NAMALWA (cell line): Measurements from ENCODE around the gene ATF1.
"Not testable (repeated sequence)": the region's sequence is repeated elsewhere in the genome, so short reads cannot be mapped to it uniquely, and the experiment has no call there.

Source experiments
- DNase-seq: peaks from one replicate; pipeline ENCODE4 v3.0.0-alpha.2; 2015; ENCODE audit warnings: low spot score

The ATF1 gene

DNA sequence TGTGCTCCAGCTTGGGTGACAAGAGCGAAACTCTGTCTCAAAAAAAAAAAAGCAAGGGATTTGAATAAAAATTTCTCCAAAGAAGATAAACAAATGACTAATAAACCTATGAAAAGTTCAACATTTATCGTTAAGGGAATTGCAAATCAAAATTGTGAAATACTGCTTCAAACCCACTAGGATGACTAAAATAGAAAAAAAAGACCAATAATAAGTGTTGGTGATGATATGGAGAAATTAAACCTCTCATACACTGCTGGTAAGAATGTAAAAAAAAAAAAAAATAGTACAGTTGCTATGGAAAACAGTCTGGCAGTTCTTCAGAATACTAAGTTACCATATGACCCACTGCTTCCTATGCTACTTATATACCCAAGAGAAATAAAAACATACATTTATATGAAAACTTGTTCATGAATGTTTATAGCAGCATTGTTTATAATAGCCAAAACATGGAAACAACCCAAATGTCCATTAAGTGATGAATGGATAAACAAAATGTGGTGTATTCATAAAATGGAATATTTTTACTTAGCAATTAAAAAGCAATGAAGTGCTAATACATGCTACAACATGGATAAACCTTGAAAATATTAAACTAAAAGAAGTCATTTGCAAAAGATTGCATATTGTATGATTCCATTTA, 39.5 kb downstream of the ATF1 start:
- no peak for DNase-seq

DNA sequence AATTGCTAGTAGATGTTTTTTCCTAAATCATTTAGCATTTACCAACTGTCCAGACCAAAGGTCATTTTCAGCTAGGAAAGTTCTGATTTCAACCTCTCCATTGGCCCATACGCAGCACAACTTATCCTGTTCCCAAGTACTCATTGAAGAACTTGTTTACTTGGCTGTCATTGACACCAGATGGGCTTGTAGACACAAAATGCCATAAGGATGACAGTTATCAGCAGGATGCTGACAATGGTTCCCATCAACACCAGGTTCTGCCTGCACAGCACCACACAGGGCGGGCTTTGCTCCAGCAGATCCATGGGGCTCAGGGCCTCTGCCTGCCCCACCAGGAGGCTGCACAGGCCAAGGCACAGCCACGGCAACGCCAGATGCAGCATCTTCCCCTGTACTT, 42.3 kb downstream of the ATF1 start:
- no peak for DNase-seq

DNA sequence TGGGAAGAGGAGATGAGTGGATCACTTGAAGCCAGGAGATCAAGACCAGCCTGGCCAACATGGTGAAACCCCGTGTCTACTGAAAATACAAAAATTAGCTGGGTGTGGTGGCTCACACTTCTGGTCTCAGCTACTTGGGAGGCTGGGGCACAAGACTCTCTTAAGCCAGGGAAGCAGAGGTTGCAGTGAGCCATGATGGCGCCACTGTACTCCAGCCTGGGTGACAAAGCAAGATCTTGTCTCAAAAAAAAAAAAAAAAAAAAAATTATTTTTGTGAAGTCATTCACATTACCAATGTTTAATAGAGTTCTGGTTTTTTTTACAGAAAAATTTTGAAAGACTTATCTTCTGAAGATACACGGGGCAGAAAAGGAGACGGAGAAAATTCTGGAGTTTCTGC, 45.2 kb downstream of the ATF1 start:
- DNase-seq = not testable (repeated sequence)

DNA sequence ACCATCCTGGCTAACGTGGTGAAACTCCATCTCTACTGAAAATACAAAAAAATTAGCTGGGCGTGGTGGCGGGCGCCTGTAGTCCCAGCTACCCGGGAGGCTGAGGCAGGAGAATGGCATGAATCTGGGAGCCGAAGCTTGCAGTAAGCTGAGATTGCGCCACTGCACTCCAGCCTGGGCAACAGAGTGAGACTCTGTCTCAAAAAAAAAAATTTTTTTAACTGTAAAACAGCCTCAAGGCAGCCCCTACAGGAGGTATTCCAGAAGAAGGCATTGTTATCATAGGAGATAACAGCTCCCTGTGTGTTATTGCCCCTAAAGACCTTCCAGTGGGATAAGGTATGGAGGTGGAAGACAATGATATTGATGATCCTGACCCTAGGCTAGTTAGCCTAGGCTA, 51.0 kb downstream of the ATF1 start:
- not testable (repeated sequence) for DNase-seq

DNA sequence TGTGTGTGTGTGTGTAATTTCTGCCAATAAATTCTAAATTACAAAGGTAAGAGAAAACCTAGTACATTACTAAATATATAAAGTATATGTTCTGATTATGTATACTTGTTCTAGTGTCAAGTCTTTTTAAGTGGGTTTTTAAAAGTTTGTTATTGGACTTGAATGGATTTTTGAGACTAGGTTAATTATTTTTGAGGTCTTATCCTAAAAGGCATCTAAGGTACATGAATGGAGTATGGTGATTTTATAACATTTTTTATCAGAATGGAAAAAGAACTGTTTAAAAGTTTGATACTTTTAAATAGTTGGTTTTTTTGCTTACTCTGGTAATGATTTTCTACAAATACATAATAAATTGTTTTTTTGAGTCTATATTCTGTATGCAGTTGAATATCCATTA, 56.3 kb downstream of the ATF1 start:
- DNase-seq = no peak

DNA sequence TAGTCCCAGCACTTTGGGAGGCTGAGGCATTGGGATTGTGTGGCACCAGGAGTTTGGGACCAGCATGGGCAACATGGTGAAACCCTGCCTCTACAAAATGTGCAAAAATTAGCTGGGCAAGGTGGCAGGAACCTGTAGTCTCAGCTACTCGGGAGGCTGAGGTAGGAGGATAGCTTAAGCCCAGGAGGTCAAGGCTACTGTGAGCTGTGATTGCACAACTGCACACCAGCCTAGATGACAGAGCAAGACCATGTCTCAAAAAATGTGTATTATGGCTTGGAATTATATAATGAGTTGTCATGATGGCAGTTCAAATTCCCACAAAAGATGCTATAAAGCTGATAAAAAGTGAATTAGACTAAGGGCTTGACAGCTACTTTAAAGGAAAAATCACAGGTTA, 58.2 kb downstream of the ATF1 start:
- DNase-seq = no peak

DNA sequence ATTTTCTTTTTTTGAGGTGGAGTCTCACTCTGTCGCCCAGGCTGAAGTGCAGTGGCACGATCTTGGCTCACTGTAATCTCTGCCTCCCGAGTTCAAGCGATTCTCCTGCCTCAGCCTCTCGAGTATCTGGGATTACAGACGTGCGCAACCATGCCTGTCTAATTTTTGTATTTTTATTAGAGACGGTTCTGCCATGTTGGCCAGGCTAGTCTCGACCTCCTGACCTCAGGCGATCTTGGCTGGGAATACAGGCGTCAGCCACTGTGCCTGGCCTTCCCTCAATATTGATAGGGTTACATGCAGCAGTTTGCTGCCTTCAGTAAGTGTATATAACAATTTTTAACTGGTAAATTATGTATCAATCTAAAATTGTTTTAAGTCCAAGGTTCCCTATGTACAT, 59.8 kb downstream of the ATF1 start:
- not testable (repeated sequence) for DNase-seq

DNA sequence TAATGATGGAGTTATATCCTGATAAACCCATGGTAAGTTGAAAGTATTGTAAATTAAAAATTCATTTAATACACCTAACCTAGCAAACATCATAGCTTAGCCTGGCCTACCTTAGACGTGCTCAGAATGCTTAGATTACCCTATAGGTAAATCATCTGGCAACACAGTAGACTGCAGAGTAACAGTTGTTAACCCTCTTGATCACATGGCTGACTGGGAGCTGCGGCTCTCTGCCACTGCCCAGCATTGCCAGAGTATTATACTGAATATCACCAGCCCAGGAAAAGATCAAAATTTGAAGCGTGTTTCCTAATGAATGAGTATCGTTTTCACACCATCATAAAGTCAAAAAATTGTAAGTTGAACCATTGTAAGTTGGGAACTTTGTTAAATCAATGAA, 61.0 kb downstream of the ATF1 start:
- DNase-seq = no peak

DNA sequence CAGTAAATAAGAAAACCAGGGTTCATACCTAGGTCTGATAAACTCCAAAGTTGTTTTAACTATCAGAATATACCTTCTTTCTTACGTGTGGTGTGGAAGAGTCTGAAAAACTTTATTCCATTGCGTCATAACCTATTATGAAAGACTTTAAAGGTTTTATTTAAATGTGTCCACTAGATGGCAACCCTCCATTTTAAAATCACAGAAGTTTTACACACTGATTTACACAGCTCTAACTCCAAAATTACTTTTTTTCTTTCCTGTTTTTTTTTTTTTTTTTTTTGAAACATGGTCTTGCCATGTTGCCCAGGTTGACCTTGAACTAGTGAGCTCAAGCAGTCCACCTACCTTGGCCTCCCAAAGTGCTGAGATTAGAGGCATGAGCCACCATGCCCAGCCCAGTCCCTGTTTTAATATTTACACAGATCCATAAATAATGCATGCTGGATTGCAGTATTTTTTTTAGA, 61.5 kb downstream of the ATF1 start:
- DNase-seq = peak; percentile 80

DNA sequence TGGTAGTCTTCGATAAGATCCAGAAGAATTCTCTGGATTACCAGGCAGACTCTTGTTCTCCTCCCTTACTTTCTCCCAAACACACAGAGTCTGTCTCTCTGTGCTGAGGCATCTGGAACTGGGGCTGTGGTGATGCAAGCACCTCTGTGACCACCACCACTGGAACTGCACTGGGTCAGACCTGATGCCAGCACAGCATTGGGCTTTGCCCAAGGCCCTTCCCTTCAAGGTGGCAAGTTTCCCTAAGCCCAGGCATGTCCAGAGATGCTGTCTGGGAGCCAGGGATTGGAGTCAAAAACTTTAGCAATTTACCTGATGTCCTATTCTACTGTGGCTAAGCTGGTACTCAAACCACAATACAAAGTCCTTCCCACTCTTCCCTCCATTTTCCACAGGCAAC, 64.2 kb downstream of the ATF1 start:
- DNase-seq = no peak

DNA sequence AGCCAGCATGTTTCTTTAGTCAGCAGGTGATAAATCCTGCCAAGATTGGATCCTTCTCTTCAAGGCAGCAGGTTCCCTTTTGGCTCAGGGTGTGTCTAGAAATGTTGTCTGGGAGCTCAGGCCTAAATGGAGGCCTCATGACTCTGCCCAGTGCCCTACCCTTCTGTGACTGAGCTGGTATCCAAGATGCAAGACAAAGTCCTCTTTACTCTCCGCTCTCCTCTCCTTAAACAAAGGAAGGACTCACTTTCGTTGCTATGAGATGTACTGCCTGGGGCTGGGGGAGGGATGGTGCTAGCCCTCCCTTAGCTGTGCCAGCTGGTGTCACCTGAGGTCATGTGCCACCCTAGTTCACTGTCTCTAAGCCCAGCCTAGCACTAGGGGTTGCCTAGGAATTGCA, 65.0 kb downstream of the ATF1 start:
- DNase-seq = no peak

DNA sequence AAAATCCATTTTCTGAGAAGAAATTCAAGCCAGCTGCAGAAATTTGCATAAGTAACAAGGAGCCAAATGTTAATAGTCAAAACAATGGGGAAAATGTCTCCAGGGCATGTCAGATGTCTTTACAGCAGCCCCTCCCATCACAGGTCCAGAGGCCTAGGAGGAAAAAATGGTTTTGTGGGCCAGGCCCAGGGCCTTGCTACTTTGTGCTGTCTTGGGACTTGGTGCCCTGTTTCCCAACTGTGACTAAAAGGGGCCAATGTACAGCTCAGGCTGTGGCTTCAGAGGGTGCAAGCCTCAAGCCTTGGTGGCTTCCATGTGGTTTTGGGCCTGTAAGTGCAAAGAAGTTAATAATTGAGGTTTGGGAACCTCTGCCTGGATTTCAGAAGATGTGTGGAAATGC, 69.9 kb downstream of the ATF1 start:
- not testable (repeated sequence) for DNase-seq

DNA sequence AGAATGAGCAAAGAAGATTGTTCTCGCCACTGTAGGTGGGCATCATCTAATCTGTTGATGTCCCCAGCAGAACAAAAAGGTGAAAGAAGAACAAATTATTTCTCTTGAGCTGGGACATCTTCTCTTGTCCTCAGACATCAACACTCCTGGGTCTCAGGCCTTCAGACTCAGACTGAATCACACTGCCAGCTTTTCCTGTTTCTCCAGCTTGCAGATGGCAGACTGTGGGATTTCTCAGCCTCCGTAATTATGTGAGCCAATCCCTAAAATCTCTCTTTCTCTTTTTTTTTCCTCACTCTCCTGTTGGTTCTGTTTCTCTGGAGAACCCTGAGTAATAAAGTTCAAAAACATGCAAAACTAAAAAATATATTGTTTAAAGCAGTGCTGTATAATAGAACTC, 75.1 kb downstream of the ATF1 start:
- no peak for DNase-seq

DNA sequence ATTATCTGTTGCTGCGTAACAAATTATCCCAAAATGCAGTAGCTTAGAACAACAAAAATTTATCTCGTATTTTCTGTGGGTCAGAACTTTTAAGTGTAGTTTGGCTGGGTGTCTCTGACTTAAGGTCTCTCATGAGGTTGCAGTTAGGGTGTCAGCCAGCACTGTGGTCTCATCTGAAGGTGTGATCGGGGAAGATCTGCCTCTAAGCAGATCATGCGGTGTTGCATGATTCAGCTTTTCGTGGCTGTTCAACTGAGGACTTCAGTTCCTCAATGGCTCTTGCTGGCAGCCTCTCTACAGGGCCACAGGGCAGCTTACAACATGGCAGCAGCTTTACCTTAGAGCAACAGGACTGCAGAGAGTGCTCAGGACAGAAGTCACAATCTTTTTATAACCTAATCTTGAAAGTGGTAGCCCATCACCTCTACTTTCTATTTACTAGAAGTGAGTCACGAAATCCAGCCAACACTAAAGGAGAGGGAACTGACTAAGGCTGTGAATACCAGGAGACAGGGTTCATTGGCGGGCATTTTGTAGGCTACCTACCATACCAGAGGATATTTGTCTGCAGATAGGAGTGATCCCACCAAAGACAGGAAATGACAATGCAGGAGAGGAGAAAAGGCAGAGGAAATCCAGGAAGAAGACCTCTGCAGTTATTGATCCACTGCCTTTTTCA, 77.0 kb downstream of the ATF1 start:
- no peak for DNase-seq

DNA sequence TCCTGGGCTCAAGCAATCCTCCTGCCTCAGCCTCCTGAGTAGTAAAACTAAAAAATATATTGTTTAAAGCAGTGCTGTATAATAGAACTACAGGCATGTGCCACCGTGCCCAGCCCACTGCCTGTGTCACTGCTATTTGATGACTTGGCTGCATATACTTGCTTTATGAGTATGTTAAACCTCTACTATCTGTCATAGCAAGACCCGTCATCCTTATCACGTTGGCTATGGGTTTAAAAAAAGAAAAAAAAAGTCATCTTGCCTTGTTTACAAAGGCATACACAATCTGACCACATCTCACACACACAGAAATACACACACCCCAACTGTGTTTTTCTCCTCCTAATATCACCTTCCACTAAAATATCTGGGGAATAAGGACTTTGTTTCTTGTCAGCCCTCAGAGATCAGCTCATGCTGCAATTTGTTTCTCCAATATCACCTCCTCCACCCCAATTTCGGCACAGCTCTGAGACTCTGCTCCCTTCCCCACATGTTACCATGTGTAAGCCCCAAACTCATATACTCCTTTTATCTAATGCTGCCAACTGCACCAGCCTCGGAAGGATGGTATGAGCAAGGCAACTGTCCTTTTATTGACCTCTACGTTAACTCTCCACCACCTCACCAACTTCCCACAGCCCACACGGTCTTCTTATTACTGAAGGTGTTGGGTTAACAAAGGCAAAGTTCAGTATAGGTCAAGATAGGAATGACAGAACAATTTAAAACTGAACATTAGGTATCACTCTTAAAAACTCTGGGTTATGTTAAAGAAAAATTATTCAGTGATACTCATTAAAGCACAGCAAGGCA, 78.0 kb downstream of the ATF1 start:
- no peak for DNase-seq

DNA sequence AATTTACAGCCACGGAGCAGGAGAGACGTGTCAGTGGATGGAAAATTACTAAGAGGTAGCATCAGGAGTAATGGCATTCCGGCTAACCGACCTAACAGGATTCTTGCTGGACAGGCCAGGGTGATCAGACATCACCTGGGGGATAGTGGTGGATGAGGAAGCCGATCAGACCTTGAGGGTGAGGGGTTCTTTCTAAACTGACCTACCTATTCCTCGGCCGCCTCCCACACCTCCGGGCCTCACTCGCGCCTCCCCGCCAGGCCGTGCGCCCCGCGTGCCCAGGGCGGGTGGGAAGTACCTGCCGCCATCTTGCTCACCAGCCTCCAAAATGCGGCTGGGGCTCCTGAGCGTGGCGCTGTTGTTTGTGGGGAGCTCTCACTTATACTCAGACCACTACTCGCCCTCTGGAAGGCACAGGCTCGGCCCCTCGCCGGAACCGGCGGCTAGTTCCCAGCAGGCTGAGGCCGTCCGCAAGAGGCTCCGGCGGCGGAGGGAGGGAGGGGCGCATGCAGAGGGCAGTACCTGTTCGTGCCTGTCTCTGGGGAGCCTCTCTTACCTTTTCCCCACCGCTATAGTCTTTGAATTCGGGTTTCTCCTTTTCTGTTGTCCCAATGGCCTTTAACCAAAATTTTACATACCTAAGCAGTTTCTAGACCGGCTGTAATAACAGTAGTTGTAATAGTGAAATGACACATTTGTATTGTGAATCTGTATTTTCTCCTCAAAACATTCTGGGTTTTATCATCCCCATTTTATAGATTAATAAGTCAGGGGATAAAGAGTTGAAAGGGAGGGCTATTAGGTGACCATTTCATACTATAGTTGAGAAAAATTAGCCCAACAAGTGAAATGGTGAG, 79.0 kb downstream of the ATF1 start, which contains the start of gene TMPRSS12:
Gene TMPRSS12 (plus strand): TSS at position 290 of the 857 bp plus-strand sequence. CDS start 39 bp downstream, at position 329.
- DNase-seq = no peak

DNA sequence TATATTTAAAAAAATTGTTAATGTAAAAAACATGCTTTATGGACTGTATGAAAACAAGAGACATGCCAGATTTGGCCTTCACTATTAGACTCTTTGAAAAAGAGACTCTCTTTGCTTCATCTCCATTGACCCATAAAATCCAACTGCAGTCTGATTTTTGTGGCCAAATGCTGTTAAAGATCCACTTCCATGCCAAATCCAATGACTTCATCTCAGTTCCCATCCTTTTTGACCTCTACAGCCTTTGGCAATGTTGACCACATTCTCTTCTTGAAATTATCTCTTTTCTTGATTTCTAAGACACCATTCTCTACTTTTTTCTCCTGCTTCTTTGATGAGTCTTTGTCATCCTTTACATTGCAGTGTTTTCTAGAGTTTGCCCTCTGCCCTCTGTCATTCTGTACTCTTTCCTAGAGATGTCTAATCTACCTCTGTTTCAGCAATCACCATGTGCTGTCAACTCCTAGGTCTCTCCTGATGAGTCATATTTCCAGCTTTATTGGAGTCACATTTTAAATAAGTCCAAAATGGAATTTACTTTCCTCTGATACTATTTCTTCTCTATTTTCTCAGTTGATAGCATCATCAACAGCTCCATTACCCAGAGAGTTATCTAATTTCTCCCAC, 81.2 kb downstream of the ATF1 start:
- DNase-seq = no peak

DNA sequence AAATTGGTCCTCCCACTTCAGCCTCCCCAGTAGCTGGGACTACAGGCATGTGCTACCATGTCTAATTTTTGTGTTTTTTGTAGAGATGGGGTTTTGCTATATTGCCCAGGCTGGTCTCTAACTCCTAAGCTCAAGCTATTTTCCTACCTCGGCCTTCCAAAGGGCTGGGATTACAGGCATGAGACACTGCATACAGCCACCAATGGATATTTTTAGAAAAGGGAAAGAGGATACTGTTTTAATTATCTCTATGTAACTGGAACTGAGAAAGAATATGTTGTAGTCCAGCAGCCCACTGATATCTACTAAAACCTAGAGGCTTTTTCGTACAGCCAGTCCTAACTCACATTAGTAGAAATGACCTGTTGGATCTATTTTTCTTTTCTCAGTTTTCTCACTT, 85.1 kb downstream of the ATF1 start:
- no peak for DNase-seq

DNA sequence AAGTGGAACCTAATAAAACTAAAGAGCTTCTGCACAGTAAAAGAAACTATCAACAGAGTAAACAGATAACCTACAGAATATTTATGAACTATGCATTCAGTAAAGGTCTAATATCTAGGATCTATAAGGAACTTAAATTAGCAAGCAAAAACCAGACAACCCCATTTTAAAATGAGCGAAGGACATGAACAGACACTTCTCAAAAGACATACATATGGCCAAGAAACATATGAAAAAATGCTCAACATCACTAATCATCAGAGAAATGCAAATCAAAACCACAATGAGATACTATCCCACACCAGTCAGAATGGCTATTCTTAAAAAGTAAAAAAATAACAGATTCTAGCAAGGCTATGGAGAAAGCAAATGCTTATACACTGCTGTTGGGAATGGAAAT, 91.3 kb downstream of the ATF1 start:
- DNase-seq = not testable (repeated sequence)

DNA sequence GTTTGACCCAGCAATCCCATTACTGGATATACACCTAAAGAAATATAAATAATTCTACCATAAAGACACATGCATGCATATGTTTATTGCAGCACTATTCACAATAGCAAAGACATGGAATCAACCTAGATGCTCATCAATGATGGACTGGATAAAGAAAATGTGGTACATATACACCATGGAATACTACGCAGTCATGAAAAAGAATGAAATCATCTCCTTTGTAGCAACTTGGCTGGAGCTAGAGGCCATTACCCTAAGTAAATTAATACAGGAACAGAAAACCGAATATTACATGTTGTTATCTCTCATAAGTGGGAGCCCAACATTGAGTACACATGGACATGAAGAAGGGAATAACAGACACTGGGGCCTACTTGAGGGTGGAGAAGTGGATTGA, 91.8 kb downstream of the ATF1 start:
- DNase-seq = not testable (repeated sequence)

DNA sequence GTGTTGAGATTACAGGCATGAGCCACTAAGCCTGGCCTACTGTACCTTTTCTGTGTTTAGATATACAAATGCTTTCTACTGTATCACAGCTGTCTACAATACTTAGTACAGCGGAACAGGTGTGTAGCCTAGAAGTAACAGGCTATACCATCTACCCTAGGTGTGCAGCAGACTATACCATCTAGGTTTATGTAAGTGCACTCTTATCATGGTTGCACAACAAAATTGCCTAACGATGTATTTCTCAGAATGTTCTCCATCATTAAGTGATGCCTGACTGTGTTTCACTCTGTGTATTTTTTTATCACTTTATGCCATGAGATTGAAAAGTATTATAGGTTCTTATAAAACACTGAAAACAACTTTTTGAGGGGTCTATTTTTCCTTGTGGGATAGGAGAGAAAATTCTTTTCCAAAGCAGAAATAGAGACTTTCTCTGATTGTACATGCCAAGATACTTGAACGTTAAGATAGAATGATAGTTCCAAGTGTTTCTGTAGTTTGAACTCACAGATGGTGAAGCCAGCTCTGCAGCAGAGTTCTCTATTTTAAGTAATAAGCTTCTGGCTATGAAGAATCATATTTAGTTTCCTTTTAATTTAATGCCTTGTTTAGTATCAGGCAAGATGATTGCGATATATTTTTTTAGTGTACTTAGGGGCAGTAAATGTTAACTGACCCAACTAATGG, 95.9 kb downstream of the ATF1 start:
- no peak for DNase-seq
